Transverse colon (tissue), 4 donors: Measurements from ENCODE around the gene SCN1A.

Experiments used
- CTCF ChIP-seq, 5 experiments: fragments of 200-600 bp in 3 of 5; fragments of 450-650 bp in 2 of 5; sonication (generic) in 3 of 5; IDR thresholded peaks; 1 replicate in 2 of 5; 2 replicates in 3 of 5; pipeline ENCODE4 v1.5.1; 2016 to 2017; ENCODE audit warnings: antibody characterized with exemption in 5 of 5, inconsistent platforms in 3 of 5, mild to moderate bottlenecking in 2 of 5, moderate library complexity in 1 of 5
- POLR2A ChIP-seq: fragments of 450-650 bp; IDR thresholded peaks from one replicate; pipeline ENCODE4 v1.6.1; 2016; ENCODE audit warnings: antibody characterized with exemption, mild to moderate bottlenecking, moderate library complexity
- POLR2AphosphoS5 ChIP-seq, 3 donors: sonication (generic); formaldehyde crosslinking; IDR thresholded peaks; one replicate each; pipeline ENCODE4 v1.6.1; 2016; ENCODE audit warnings: antibody characterized with exemption in 3 of 3

- TF ChIP-seq POLR2A: no peak
- TF ChIP-seq POLR2AphosphoS5 (IDR thresholded peaks at IDR 0.05): no peak
- no peak for TF ChIP-seq CTCF (IDR thresholded peaks at IDR 0.05)
Measured at GRCh38 chr2:166025313-166025712, 102.5 kb downstream of the SCN1A start.
